NCI-H2196 treated with DMSO at 0.1 percent for 48 hours (cell line): ENCODE data around the gene PLA2G4F.
"Not testable (repeated sequence)": the region's sequence is repeated elsewhere in the genome, so short reads cannot be mapped to it uniquely, and the experiment has no call there.

Experiments used
- DNase-seq: peaks from one replicate; lab custom pipeline; 2025; ENCODE audit not compliant: unreplicated experiment; lab: John Stamatoyannopoulos, UW

The PLA2G4F gene

DNA sequence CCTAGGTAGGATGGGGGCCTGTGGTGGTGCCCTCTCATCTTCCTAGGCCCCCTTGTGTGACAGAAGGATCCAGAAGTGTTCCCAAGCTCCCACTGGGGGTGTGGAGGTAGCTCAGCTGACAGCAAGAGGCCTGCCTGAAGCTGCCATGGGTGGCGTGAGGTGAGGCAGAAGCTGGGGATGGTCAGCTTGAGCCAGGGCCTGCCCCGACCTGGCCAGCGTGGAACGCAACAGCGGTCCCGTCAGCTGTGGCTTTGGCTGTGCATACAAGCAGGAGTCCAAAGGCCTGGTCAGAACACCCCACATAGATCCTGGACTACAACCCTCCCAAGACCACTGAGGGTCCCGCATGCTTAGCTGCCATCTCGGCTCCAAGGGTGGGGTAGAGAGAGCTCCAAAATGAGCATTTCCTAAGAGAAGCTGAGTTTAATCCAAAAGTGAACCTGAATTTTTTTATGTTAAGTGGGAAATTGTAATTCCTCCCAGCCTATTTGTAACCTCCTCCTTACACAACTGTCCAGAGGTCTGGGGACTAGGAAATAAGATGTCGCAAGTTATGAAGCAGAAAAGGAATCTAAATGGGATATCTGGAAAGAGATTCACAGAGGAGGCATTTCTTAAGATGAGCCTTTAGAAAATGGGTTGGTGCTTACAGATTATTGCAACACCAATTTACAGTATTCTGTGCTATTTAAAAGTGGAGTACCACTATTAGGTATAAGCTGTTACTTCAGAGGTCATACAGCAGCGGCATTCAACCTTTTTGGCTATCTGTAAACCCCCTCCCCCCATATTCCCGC lies 52.1 kb downstream of the PLA2G4F start:
- no peak for DNase-seq

DNA sequence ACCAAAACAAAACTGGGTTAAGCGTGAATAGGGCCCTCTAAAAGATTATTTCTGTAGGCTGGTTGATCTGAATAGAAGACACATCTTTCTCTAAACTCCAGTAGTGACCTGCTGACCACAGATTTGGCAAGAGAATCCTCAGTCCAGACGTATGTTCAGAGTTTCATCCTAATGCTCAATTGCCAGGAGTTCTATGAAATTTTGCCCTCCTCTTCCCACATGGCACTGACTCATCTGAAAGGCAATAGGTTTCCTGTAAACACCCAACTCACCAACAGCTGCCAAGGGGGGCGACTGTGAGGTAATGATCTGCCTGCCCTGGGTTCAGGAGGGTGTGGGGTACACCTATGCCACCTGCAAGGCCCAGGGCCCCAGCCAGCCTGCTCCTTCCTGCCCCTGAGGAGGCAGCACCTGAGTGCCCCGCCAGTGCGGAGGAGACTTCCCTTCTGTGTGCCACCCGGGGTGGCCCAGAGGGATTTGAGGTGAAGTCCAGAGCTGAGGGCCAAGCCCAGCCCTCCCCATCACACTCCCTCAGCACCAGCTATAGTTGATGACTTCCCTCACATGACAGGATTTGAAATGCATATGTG lies 53.7 kb downstream of the PLA2G4F start:
- DNase-seq, result no peak

DNA sequence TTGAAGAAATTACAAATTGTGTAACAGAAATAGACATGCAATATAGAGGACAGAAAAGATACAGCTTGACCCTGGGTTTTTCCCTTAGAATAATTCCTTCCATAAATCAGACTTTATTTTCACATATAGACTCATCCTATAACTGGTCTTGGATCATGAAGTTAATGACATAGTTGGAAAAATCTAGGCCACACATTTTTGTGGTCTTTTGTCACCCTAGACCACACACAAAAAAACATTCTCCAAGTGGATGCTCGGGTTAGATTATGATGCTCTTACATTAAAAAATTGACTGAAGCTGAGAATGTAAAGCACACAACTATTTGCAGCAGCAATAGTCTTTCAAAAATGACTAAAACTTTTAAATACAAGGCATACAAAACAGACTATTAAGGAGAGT lies 54.6 kb downstream of the PLA2G4F start:
- DNase-seq, result no peak

DNA sequence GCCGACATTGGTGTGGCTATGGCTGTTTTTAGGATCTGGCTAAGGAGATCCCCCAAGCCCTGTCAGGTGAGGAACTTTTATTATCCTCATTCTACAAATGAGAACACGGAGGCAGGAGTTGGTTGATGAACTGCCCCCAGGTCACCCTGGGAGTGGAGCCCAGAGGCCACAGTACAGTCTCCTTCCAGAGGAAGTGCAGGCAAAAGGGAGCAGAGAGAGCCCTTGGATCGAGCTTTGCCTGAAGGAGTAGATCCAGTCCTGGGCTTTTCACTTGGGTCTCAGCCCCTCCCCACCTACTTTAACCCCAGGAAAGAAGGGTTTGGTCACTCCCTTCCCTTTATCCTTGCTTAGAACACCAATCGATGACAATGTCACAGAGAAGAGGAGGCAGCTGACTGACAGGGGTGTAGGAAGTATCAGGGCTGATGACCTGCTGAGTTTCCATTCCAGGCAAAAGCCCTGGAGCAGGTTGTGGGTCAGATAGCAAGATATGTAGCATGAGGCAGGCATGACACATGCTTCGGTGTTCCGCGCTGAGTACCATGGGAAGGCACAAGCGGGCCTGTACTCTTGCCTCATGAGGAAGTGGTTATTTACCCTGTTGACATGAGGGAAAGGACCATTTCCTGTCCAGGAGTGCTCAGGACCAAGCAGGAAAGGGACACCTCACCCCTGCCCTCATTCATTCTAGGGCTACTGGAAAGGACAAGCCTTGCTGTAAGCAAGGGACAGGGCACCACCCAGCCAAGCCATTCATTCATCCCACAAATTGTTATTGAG lies 56.2 kb downstream of the PLA2G4F start:
- DNase-seq, result no peak

DNA sequence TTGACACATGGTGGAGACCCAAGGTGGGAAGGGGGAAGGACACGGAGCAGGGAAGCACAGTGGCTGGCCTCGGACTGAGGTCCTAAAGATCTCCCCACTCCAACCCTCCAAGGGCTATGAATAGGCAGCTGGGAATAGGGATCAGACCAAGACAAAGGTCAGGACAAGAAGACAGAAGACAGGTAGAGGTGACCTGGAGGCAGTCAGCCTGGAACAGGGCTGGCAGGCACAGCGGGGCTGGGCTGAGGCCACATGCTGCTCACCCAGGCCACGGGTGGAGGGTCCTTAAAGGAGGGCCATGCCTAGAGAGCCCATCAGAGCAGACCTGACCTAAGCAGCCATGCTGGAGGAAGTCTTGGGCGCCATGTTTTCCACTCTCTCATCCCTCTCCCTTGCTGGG lies 59.4 kb downstream of the PLA2G4F start:
- DNase-seq, result no peak

DNA sequence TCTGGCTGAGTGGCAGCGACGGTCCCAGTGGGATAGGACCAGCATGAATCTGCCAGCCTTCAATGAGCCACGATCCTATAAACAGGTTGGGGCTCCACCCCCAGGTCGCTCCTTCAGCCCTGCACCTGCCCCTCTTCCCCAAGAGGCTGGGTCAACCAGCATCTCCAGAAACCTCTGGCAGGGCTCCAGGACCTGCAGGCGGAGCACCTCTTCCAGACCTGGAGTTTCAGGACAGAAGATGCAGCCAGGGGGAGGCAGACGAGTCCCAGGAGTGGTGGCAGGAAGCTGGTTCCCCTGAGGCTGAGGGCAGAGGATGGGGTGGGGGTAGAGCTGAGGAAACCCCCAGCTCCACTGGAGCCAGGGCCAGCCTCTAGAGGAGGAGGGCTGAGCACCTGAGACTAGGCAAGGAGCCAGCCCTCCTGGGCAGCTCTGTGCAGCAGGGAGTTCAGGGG lies 61.9 kb downstream of the PLA2G4F start, which contains the start of gene PLA2G4D:
TSS of gene PLA2G4D (minus strand) at position 51 of the 452 bp plus-strand sequence. CDS start 103 bp downstream, outside the sequence.
- peak; percentile 78 for DNase-seq

DNA sequence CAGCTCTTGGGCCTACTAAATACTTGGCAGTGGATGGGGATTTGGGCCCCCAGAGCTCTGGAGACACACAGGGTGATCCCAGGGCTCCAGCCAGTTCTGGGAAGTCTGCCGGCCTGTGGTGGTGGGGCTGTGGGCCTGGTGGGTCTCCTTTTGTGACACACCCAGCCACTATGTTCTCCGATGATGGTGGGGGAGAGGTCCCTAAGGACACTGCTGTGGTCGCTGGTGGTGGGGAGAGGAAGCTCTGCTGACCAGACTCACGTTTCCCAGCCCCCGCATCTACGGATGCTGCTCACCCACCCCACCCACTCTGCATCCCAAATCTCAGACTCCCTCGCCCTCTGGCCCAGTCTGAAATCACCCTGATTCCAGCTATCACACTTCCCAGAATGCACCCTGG lies 62.5 kb downstream of the PLA2G4F start:
- no peak for DNase-seq

DNA sequence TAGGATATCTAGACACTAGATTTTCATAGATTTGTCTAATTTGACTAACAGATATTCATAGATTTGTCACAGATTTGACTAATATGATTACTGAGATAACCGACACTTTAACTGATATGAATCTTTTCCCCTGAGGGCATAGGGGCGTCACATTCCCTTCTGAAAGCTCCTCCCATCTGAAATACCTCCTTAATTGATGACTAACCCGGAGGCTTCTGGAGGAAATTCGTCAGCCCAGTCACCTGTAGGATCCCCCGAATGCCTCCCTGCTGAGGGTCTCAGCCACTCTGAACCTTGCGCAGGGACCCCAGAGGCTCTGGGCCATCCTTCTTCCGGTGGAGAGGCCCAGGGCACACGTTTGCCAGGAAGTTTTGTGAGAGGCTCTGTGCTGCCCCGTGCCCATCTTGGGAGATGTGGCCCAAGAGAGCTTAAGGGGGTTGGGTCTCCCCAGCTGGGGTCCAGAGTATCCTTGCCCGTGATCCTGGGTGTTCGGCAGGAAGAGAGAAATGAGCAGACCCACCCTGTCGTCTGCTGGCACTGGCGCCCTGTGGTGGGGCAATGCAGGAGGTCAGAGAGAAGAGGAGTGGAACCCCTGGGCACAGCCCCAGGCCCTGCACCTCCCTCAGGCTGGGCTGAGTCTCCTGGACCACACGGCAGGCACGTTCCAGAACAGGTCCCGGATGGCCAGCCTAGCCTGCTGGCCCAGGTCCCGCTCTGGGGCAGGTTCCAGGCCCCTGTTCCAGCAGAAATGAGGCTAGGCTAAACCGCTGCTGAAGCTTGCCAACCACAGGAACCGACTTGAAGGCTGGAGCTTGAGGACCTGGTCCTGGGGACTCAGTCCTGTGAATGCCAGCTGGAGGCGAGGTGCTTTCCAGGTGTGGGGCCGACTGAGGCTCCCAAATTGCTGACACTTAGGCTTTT lies 63.8 kb downstream of the PLA2G4F start:
- DNase-seq, result no peak

DNA sequence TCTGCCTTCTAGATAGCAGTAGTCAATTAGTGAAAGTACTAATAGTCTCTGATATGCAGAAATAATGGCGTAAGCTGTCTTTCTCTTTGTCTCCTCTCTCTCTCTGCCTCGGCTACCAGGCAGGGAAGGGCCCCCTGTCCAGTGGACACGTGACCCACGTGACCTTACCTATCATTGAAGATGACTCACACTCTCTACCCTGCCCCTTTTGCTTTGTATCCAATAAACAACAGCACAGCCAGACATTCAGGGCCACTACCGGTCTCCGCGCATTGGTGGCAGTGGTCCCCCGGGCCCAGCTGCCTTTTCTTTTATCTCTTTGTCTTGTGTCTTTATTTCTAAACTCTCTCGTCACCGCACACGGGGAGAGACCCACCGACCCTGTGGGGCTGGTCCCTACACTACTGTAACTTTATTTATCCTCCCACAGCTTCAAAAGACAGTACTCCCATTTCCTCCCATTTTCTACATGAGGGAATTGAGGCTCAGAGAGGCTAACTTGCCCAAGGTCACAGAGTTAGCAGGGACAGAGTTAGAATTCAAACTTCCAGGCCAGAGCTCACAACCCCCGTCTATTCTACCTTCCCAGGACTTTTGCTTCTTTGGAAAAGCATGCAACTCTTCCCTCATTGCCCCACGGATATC lies 64.6 kb downstream of the PLA2G4F start:
- not testable (repeated sequence) for DNase-seq

DNA sequence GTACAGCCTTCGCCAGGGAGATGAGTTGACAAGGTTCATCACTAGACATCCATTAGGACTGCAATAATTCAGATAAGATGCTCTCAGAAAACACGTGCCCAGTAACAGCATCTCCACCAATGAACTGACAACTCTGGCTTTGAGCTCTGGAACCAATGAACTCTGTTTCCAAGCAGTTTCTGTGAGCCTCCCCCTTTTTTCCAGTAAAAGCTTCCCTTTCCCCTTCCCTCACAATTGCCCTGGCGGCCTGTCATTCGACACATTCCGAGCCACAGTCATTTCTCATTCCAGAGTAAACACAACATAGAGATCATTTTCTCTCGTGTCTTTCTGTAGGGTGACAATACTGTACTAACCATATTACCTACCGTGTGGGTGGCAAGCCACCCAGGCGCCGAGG lies 65.7 kb downstream of the PLA2G4F start:
- no peak for DNase-seq

DNA sequence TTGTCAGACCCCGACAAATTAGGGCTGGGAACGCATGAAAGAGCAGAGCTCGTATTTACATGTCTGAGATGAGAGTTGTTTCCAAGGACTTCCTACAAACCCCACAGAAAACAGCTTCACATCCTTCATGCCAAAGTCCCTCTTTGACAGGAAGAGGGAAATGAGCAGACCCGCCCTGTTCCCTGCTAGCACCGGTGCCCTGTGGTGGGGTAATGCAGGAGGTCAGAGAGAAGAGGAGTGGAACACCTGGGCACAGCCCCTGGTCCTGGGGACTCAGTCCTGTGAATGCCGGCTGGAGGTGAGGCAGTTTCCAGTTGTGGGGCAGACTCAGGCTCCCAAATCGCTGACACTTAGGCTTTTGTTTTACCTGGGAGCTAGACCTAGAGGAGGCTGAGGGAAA lies 66.1 kb downstream of the PLA2G4F start:
- DNase-seq, result no peak

DNA sequence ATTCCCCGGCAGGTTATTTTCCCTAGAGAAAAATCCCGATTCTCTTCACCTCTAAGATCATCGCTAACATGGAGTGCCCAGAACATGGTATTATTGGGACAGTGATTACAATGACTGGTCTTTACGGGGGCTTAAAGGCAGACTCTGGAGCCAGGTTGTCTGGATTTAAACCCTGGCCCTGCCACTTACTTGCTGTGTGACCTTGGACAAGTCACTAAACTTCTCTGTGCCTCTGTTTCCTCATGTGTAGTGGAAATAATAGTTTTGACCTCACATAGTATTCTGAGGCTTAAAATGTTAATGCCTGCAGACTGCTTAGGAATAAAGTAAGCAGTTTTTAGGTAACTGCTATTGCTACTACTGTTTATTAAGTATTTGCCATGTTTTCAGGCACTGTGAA lies 66.5 kb downstream of the PLA2G4F start:
- DNase-seq, result no peak
